AG09309 (cell line): ENCODE measurements around the gene NUDCD3.

Experiments used
- DNase-seq: peaks from one replicate; pipeline ENCODE4 v3.0.0-alpha.2; 2010; ENCODE audit warnings: low read depth
- H3K4me3 ChIP-seq: 2 replicates; pipeline ENCODE4 v1.5.1; 2011; ENCODE audit warnings: mild to moderate bottlenecking, low read depth, low read length, moderate library complexity; ENCODE audit not compliant: control insufficient read depth
- CTCF ChIP-seq: IDR thresholded peaks from 2 replicates; pipeline ENCODE4 v1.5.1; 2011; ENCODE audit warnings: mild to moderate bottlenecking, low read depth, low read length, inconsistent platforms; ENCODE audit not compliant: insufficient read depth, control insufficient read depth; ENCODE audit errors: missing control alignments

The NUDCD3 gene

GRCh38 chr7:44454348-44454747, 36.1 kb downstream of the NUDCD3 start:
- H3K4me3 ChIP-seq = no peak overlapping the region
- no peak for DNase-seq
- TF ChIP-seq CTCF = no peak

GRCh38 chr7:44451123-44451522, 39.3 kb downstream of the NUDCD3 start:
- no peak for DNase-seq
- no peak for TF ChIP-seq CTCF
- no peak overlapping the region for H3K4me3 ChIP-seq

GRCh38 chr7:44449584-44449928, 40.9 kb downstream of the NUDCD3 start:
- no peak overlapping the region for H3K4me3 ChIP-seq
- TF ChIP-seq CTCF = no peak
- DNase-seq = no peak

GRCh38 chr7:44448922-44449583, 41.4 kb downstream of the NUDCD3 start:
- DNase-seq = no peak
- TF ChIP-seq CTCF = no peak
- no peak overlapping the region for H3K4me3 ChIP-seq

- H3K4me3 ChIP-seq = no peak overlapping the region
- DNase-seq = no peak
- no peak for TF ChIP-seq CTCF
Measured at GRCh38 chr7:44447874-44448425, 42.5 kb downstream of the NUDCD3 start.

GRCh38 chr7:44445986-44446671, 44.3 kb downstream of the NUDCD3 start:
- TF ChIP-seq CTCF = no peak
- no peak overlapping the region for H3K4me3 ChIP-seq
- DNase-seq = no peak
